Measurements from ENCODE around the gene EEF1AKMT1. TPM values are rescaled to one million over a fixed set of nuclear protein-coding genes. Genes with fewer than 3 reads are reported as not detected.

The EEF1AKMT1 gene
- total RNA-seq, 2 experiments from 2014 or later = 7.9 TPM

- Mint-ChIP-seq H3K4me1 (peaks cover 2% of the 10 kb centered on the region), H3K9me3 (no peaks in the 10 kb centered on the region), H3K4me3 (no peak overlapping the region), H3K27ac (no peak overlapping the region), H3K36me3 (ENCODE audit: low read depth) (no peaks in the 10 kb centered on the region), H3K27me3 (peaks cover 19% of the 10 kb centered on the region)
- ChIA-PET CTCF (interaction anchor here (0.6 to 1.8 kb wide), 6 partner anchors 10 to 229 kb away, joined by 3 to 5 read pairs (median 3); partner anchors contain the start of gene IL17D), POLR2A (interaction anchor here (0.9 kb wide), 1 partner anchor 52 kb away, joined by 3 read pairs; the partner anchor contains the start of gene EEF1AKMT1)
- DNase-seq = no peak
These were observed 52.1 kb downstream of the EEF1AKMT1 start for GRCh38 chr13:20721454-20722357.

- Mint-ChIP-seq H3K27me3 (peaks cover 19% of the 10 kb centered on the region), H3K27ac (no peak overlapping the region), H3K4me3 (no peak overlapping the region), H3K4me1 (peaks cover 2% of the 10 kb centered on the region), H3K36me3 (ENCODE audit: low read depth) (no peaks in the 10 kb centered on the region), H3K9me3 (no peaks in the 10 kb centered on the region)
- CTCF ChIA-PET = no interaction called here
- POLR2A ChIA-PET = interaction anchor here (0.9 kb wide), 1 partner anchor 53 kb away, joined by 3 read pairs; the partner anchor contains the start of gene EEF1AKMT1
- DNase-seq = no peak
These were observed 52.7 kb downstream of the EEF1AKMT1 start for GRCh38 chr13:20721058-20721453.

GRCh38 chr13:20720499-20720898 is 53.3 kb downstream of the EEF1AKMT1 start:
- CTCF ChIA-PET = no interaction called here
- H3K36me3 Mint-ChIP-seq (ENCODE audit: low read depth) = no peaks in the 10 kb centered on the region
- peaks cover 19% of the 10 kb centered on the region for H3K27me3 Mint-ChIP-seq
- POLR2A ChIA-PET = no interaction called here
- no peak overlapping the region for H3K27ac Mint-ChIP-seq
- no peak overlapping the region for H3K4me3 Mint-ChIP-seq
- no peaks in the 10 kb centered on the region for H3K9me3 Mint-ChIP-seq
- no peak for DNase-seq
- peaks cover 2% of the 10 kb centered on the region for H3K4me1 Mint-ChIP-seq

GRCh38 chr13:20719783-20720182 is 54.0 kb downstream of the EEF1AKMT1 start:
- Mint-ChIP-seq H3K27ac (no peak overlapping the region), H3K4me1 (peaks cover 2% of the 10 kb centered on the region), H3K27me3 (peaks cover 19% of the 10 kb centered on the region), H3K9me3 (no peaks in the 10 kb centered on the region), H3K36me3 (ENCODE audit: low read depth) (no peaks in the 10 kb centered on the region), H3K4me3 (no peak overlapping the region)
- ChIA-PET POLR2A (no interaction called here), CTCF (no interaction called here)
- DNase-seq = no peak

- Mint-ChIP-seq H3K4me1 (peaks cover 3% of the 10 kb centered on the region), H3K9me3 (no peaks in the 10 kb centered on the region), H3K36me3 (ENCODE audit: low read depth) (no peaks in the 10 kb centered on the region), H3K4me3 (no peak overlapping the region), H3K27ac (no peak overlapping the region), H3K27me3 (peaks cover 20% of the 10 kb centered on the region)
- no peak for DNase-seq
- CTCF ChIA-PET = no interaction called here
- POLR2A ChIA-PET = no interaction called here
These were observed 54.7 kb downstream of the EEF1AKMT1 start for GRCh38 chr13:20718958-20719566.

GRCh38 chr13:20717581-20718542 is 55.9 kb downstream of the EEF1AKMT1 start:
- no peak overlapping the region for H3K4me3 Mint-ChIP-seq
- no peak overlapping the region for H3K27ac Mint-ChIP-seq
- ChIA-PET CTCF (no interaction called here), POLR2A (no interaction called here)
- H3K36me3 Mint-ChIP-seq (ENCODE audit: low read depth) = no peaks in the 10 kb centered on the region
- DNase-seq = no peak
- peaks cover 27% of the 10 kb centered on the region for H3K27me3 Mint-ChIP-seq
- H3K4me1 Mint-ChIP-seq = peaks cover 8% of the 10 kb centered on the region
- H3K9me3 Mint-ChIP-seq = no peaks in the 10 kb centered on the region

- peaks cover 21% of the 10 kb centered on the region for H3K27me3 Mint-ChIP-seq
- H3K4me1 Mint-ChIP-seq = peaks cover 8% of the 10 kb centered on the region
- ChIA-PET CTCF (interaction anchor here (1.1 kb wide), 1 partner anchor 224 kb away, joined by 3 read pairs; no protein-coding TSS in a partner anchor), POLR2A (no interaction called here)
- H3K27ac Mint-ChIP-seq = no peak overlapping the region
- no peaks in the 10 kb centered on the region for H3K36me3 Mint-ChIP-seq (ENCODE audit: low read depth)
- no peaks in the 10 kb centered on the region for H3K9me3 Mint-ChIP-seq
- no peak overlapping the region for H3K4me3 Mint-ChIP-seq
- DNase-seq = no peak
These were observed 56.8 kb downstream of the EEF1AKMT1 start for GRCh38 chr13:20716951-20717350.

GRCh38 chr13:20715330-20715712 is 58.4 kb downstream of the EEF1AKMT1 start:
- POLR2A ChIA-PET = no interaction called here
- no peak for DNase-seq
- CTCF ChIA-PET = interaction anchor here (1.1 to 2.9 kb wide), 3 partner anchors 11 to 224 kb away, joined by 3 to 11 read pairs (median 6); partner anchors contain the start of gene IL17D

GRCh38 chr13:20714563-20715329 is 59.0 kb downstream of the EEF1AKMT1 start:
- Mint-ChIP-seq H3K9me3 (no peaks in the 10 kb centered on the region), H3K27ac (no peak overlapping the region), H3K36me3 (ENCODE audit: low read depth) (no peaks in the 10 kb centered on the region), H3K4me1 (peaks cover 8% of the 10 kb centered on the region), H3K27me3 (peaks cover 12% of the 10 kb centered on the region), H3K4me3 (no peak overlapping the region)
- CTCF ChIA-PET = interaction anchor here (0.7 to 2.9 kb wide), 5 partner anchors 8 to 223 kb away, joined by 3 to 11 read pairs (median 3); partner anchors contain the start of gene IL17D
- POLR2A ChIA-PET = no interaction called here
- no peak for DNase-seq

More at GRCh38 chr13:20715330-20715712, 58.4 kb downstream of the EEF1AKMT1 start:
- H3K27me3 Mint-ChIP-seq = peaks cover 12% of the 10 kb centered on the region
- H3K4me3 Mint-ChIP-seq = no peak overlapping the region
- no peaks in the 10 kb centered on the region for H3K36me3 Mint-ChIP-seq (ENCODE audit: low read depth)
- peaks cover 8% of the 10 kb centered on the region for H3K4me1 Mint-ChIP-seq
- H3K9me3 Mint-ChIP-seq = no peaks in the 10 kb centered on the region
- no peak overlapping the region for H3K27ac Mint-ChIP-seq

GRCh38 chr13:20714161-20714560 is 59.6 kb downstream of the EEF1AKMT1 start:
- no peak overlapping the region for H3K4me3 Mint-ChIP-seq
- no peak for DNase-seq
- ChIA-PET POLR2A (no interaction called here), CTCF (interaction anchor here (0.7 to 2.9 kb wide), 5 partner anchors 9 to 223 kb away, joined by 3 to 11 read pairs (median 3); no protein-coding TSS in a partner anchor)
- H3K4me1 Mint-ChIP-seq = peaks cover 8% of the 10 kb centered on the region
- no peak overlapping the region for H3K27ac Mint-ChIP-seq
- H3K9me3 Mint-ChIP-seq = no peaks in the 10 kb centered on the region
- H3K27me3 Mint-ChIP-seq = peaks cover 12% of the 10 kb centered on the region
- no peaks in the 10 kb centered on the region for H3K36me3 Mint-ChIP-seq (ENCODE audit: low read depth)

- no peak overlapping the region for H3K4me3 Mint-ChIP-seq
- H3K27me3 Mint-ChIP-seq = peaks cover 12% of the 10 kb centered on the region
- peaks cover 8% of the 10 kb centered on the region for H3K4me1 Mint-ChIP-seq
- POLR2A ChIA-PET = no interaction called here
- no peak overlapping the region for H3K27ac Mint-ChIP-seq
- no peak for DNase-seq
- H3K36me3 Mint-ChIP-seq (ENCODE audit: low read depth) = no peaks in the 10 kb centered on the region
- CTCF ChIA-PET = interaction anchor here (0.7 to 2.9 kb wide), 4 partner anchors 9 to 212 kb away, joined by 3 to 11 read pairs (median 4); no protein-coding TSS in a partner anchor
- H3K9me3 Mint-ChIP-seq = no peaks in the 10 kb centered on the region
These were observed 60.0 kb downstream of the EEF1AKMT1 start for GRCh38 chr13:20713751-20714150.

- CTCF ChIA-PET = interaction anchor here (0.6 to 1.9 kb wide), 3 partner anchors 12 to 213 kb away, joined by 3 to 4 read pairs (median 4); no protein-coding TSS in a partner anchor
- no peaks in the 10 kb centered on the region for H3K36me3 Mint-ChIP-seq (ENCODE audit: low read depth)
- POLR2A ChIA-PET = no interaction called here
- H3K9me3 Mint-ChIP-seq = no peaks in the 10 kb centered on the region
- no peak overlapping the region for H3K27ac Mint-ChIP-seq
- DNase-seq = no peak
- peaks cover 8% of the 10 kb centered on the region for H3K4me1 Mint-ChIP-seq
- no peak overlapping the region for H3K4me3 Mint-ChIP-seq
- H3K27me3 Mint-ChIP-seq = peaks cover 12% of the 10 kb centered on the region
These were observed 60.8 kb downstream of the EEF1AKMT1 start for GRCh38 chr13:20713014-20713376.
